T-helper 1 cell treated with Interleukin-12 subunit alpha and Interleukin-12 subunit beta and Interleukin-4 antibody, amounts not matched to agents 30 μg/mL and 1 μg/mL, for 36 hours (primary cell): ENCODE data around the gene PCARE.

Experiments used
- H3K27ac Mint-ChIP-seq: one replicate; pipeline ENCODE4 v1.8.0; 2021; ENCODE audit warnings: mild to moderate bottlenecking, mixed read lengths
- H3K27me3 Mint-ChIP-seq: one replicate; pipeline ENCODE4 v1.8.0; 2021; ENCODE audit warnings: low read depth, mixed read lengths
- H3K36me3 Mint-ChIP-seq: one replicate; pipeline ENCODE4 v1.8.0; 2021; ENCODE audit warnings: low read depth, mixed read lengths
- H3K4me1 Mint-ChIP-seq: one replicate; pipeline ENCODE4 v1.8.0; 2021; ENCODE audit warnings: low read depth, mixed read lengths
- H3K4me3 Mint-ChIP-seq: one replicate; pipeline ENCODE4 v1.8.0; 2021; ENCODE audit warnings: mild to moderate bottlenecking, moderate library complexity, mixed read lengths
- H3K9me3 Mint-ChIP-seq: one replicate; pipeline ENCODE4 v1.8.0; 2021; ENCODE audit warnings: mixed read lengths

PCARE gene

DNA sequence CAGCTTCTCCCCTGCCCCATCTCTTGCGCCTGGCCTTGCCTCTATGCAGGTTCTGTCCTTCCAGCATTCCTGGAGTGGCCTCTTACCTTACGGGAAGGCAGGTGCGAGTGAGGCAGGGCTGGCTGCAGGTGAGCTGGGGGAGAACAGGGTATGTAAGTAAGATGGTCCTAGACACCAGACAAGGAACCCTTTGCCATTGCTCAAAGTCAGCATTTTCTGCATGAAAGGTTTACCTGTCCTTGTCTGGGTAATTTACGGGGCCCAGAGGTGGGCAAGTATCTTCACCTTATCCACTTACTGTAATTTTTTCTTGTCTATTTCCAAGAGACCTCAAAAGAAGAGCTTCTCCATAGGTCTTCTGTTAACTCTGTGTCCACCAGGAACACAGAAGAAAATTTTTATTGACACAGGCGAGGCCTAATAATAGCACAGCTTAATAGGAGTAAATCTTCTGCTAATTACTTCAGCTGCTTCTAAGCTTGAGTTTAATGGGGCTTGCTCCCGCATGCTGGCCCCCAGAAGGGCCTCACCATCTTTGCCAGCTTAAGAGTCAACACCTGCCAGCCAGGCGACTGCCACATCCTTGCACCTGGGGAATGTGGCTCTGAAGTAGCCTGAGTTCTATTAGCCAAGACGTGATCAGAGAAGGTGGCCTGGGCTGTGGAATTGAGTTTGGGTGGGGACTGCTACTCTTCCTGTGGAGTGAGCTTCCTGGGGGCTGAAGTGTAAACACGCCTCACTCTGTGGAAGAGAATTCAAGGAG lies 27.1 kb downstream of the PCARE start:
- Mint-ChIP-seq H3K4me1 (no peaks in the 10 kb centered on the region), H3K9me3 (no peaks in the 10 kb centered on the region), H3K27ac (no peak overlapping the region), H3K36me3 (no peaks in the 10 kb centered on the region), H3K27me3 (no peaks in the 10 kb centered on the region), H3K4me3 (no peak overlapping the region)

DNA sequence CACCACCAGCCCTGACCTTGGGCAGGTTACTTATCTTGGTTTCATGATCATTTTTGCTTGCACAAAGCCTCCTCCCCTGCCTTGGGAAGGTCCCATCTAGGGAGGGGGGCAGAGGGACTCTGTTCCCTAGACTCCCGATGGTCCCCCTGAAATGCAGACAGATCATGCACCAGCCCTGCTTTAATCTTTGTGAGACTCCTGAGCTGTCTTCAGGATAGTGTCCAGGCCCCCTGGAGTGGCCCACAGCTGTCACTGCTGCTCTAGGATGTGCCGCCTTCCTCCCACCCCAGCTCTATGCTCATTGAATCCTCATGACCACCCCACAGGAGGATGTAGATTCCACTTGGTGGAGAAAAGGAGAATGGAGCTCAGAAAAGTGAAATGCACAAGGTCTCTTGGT lies 28.0 kb downstream of the PCARE start:
- Mint-ChIP-seq H3K27me3 (no peaks in the 10 kb centered on the region), H3K4me3 (no peak overlapping the region), H3K36me3 (no peaks in the 10 kb centered on the region), H3K9me3 (no peaks in the 10 kb centered on the region), H3K27ac (no peak overlapping the region), H3K4me1 (no peaks in the 10 kb centered on the region)

- H3K36me3 Mint-ChIP-seq, result no peaks in the 10 kb centered on the region
- H3K4me1 Mint-ChIP-seq, result no peaks in the 10 kb centered on the region
- H3K27ac Mint-ChIP-seq, result no peak overlapping the region
- no peaks in the 10 kb centered on the region for H3K9me3 Mint-ChIP-seq
- no peaks in the 10 kb centered on the region for H3K27me3 Mint-ChIP-seq
- no peak overlapping the region for H3K4me3 Mint-ChIP-seq
Measured at GRCh38 chr2:29044459-29044858, 29.9 kb downstream of the PCARE start.

DNA sequence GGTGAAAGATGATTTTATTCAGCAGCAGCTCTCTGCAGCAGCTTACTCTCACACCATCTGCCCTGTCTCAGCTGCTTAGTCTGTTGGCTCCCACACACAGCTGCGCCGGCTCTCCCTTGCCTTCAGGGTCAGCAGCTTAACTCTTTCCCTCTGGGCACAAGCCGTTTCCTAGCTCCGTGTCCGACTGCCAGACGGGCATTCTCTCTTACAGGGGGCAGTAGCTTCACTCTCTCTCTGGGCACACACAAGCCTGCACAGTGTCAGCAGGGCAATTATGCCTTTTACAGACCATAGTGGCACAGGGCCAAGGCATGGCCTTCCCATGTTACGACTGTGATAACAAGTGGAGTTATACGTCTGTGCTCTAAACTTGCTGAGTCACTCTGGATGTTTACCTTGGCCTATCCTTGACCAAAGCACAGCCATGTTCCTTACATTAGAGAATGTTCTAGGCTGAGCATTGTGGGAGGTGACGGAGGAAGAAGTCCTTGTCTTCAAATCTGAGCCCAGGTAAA lies 31.7 kb downstream of the PCARE start:
- H3K27me3 Mint-ChIP-seq, result no peaks in the 10 kb centered on the region
- H3K4me3 Mint-ChIP-seq, result no peak overlapping the region
- H3K27ac Mint-ChIP-seq, result no peak overlapping the region
- no peaks in the 10 kb centered on the region for H3K36me3 Mint-ChIP-seq
- H3K4me1 Mint-ChIP-seq, result no peaks in the 10 kb centered on the region
- H3K9me3 Mint-ChIP-seq, result no peaks in the 10 kb centered on the region

DNA sequence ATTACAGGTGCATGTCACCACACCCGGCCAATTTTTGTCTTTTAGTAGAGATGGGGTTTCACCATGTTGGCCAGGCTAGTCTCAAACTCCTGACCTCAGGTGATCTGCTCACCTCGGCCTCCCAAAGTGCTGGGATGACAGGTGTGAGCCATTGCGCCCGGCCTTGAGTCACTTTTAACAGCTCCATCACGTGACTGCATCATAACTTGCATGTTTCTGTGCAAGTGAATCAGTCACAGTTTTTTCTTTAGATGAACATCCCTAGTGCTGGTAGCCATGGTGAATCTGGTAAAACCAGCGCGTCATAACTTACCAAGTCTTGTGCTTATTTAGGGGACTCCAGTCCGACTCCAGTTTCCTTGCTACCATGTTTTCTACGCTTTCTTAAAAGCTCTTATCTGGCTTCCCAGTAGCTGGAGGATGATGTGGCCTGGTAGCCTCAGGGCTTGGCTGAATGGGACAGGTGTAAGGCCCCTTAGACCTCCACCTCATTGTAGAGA lies 33.1 kb downstream of the PCARE start:
- no peaks in the 10 kb centered on the region for H3K27me3 Mint-ChIP-seq
- H3K9me3 Mint-ChIP-seq, result no peaks in the 10 kb centered on the region
- no peak overlapping the region for H3K4me3 Mint-ChIP-seq
- peaks cover 4% of the 10 kb centered on the region for H3K36me3 Mint-ChIP-seq
- H3K4me1 Mint-ChIP-seq, result no peaks in the 10 kb centered on the region
- H3K27ac Mint-ChIP-seq, result no peak overlapping the region

DNA sequence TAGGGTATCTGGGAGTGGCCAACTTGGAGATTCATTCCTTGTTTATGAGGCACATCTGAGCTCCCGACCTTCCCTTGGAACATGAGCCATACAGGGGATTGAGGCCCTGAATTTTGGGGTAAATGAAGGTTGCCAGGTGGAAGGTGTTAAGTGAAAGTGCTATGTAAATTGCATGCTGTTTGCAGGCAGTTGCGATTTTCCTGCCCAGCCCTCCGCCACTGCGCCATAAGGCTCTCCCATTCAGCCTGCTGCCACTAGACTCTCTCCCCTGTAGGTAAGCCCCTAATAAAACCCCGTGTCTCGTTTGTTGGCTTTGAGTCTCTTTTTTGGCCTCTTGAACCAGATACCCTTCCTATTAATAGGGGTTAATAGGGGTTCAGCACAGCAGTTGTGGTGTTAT lies 33.8 kb downstream of the PCARE start:
- H3K4me1 Mint-ChIP-seq, result peaks cover 3% of the 10 kb centered on the region
- peaks cover 4% of the 10 kb centered on the region for H3K36me3 Mint-ChIP-seq
- H3K27ac Mint-ChIP-seq, result no peak overlapping the region
- no peaks in the 10 kb centered on the region for H3K9me3 Mint-ChIP-seq
- no peak overlapping the region for H3K4me3 Mint-ChIP-seq
- no peaks in the 10 kb centered on the region for H3K27me3 Mint-ChIP-seq

DNA sequence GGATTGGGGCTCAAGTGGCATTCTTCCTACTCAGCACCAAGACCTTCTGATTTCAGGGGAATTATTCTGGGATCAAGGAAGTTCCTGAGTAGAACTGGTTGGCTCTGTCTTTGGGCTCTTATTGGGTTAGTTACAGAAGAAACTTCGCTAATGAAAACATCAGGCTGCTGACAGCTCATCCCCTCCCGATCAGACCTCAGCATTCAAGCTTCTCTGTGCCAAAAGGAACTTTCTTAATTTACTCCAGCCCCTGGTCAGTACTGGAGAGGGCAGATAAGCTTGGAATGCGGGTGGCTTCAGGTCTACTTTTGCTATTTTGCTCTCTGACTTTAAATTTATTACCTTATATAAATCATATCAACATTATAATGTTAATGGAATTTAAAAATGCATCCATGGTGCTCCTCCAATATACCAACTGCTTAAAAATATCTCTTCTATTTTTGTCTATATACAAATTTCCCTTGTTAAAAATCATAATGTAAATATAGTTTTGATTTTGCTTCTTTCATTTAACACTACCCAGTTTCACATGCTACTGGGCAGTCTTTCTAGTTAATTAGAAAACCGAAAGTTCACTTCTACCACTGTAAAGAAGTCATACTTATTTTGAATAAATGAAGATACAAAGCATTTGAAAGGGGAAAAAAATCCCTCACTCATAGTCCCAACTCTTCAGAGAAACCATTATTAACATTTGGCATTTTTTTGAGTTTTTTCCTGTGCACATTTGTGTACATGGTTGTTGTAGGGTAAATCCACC lies 34.4 kb downstream of the PCARE start:
- H3K27ac Mint-ChIP-seq, result no peak overlapping the region
- no peaks in the 10 kb centered on the region for H3K9me3 Mint-ChIP-seq
- H3K36me3 Mint-ChIP-seq, result peaks cover 4% of the 10 kb centered on the region
- H3K4me3 Mint-ChIP-seq, result no peak overlapping the region
- peaks cover 3% of the 10 kb centered on the region for H3K4me1 Mint-ChIP-seq
- H3K27me3 Mint-ChIP-seq, result no peaks in the 10 kb centered on the region

DNA sequence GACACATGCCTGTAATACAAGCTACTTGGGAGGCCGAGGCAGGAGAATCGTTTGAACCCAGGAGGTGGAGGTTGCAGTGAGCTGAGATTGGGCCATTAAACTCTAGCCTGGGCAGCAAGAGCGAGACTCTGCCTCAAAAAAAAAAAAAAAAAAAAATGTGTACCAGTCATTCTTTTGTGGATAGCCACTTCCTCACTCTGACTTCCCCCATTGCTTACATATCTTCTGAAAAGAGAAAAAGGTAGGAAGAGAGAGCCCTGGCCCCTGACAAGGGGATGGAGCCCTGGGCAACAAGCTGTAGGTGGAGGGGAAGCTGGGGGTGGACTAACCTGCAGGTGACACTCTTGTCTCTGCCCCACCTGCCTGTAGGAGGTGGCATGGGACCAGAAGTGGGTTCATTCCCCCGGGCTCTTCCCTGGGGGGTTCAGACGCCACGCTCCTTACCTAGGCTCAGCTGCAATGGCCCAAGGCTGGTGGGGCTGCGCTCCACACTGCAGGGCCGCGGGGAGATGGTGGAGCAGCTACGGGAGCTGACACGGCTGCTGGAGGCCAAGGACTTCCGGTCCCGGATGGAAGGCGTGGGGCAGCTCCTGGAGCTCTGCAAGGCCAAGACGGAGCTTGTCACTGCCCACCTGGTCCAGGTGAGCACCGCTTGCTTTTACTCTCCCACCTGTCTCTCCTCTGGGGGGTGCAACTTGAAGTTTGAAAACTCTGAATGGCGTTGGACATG lies 39.1 kb downstream of the PCARE start:
- H3K27ac Mint-ChIP-seq, result no peak overlapping the region
- peaks cover 13% of the 10 kb centered on the region for H3K4me1 Mint-ChIP-seq
- no peaks in the 10 kb centered on the region for H3K9me3 Mint-ChIP-seq
- peaks cover 7% of the 10 kb centered on the region for H3K36me3 Mint-ChIP-seq
- no peak overlapping the region for H3K4me3 Mint-ChIP-seq
- H3K27me3 Mint-ChIP-seq, result no peaks in the 10 kb centered on the region

DNA sequence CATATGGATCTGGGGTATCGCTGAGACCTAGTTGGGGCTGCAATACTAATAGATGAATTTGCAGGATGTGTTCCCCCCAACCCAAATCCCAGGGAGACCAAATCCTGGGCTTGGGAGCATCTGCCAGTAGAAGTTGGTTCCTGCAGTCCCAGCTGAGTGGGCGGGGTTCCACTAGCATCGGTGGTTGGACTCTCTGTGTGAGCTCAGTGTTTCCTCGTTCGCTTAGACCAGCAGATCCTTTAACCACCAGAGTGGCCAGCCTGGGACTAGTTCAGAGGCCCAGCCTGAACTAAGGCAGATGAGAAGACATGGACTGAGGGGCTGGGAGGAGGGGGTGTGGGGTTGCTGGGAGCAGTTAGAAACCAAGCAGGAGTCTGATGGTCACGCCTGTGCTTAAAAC lies 40.7 kb downstream of the PCARE start:
- Mint-ChIP-seq H3K27me3 (no peaks in the 10 kb centered on the region), H3K36me3 (peaks cover 7% of the 10 kb centered on the region), H3K4me1 (peaks cover 13% of the 10 kb centered on the region), H3K27ac (no peak overlapping the region), H3K9me3 (no peaks in the 10 kb centered on the region), H3K4me3 (no peak overlapping the region)

- peaks cover 7% of the 10 kb centered on the region for H3K36me3 Mint-ChIP-seq
Measured at GRCh38 chr2:29033172-29033571, 41.2 kb downstream of the PCARE start.

GRCh38 chr2:29032189-29032588 lies 42.1 kb downstream of the PCARE start:
- Mint-ChIP-seq H3K36me3 (peaks cover 7% of the 10 kb centered on the region), H3K4me3 (no peak overlapping the region), H3K27me3 (no peaks in the 10 kb centered on the region), H3K27ac (no peak overlapping the region), H3K4me1 (peaks cover 13% of the 10 kb centered on the region), H3K9me3 (no peaks in the 10 kb centered on the region)

More at GRCh38 chr2:29033172-29033571, 41.2 kb downstream of the PCARE start:
- Mint-ChIP-seq H3K4me3 (no peak overlapping the region), H3K27ac (no peak overlapping the region), H3K27me3 (no peaks in the 10 kb centered on the region), H3K9me3 (no peaks in the 10 kb centered on the region), H3K4me1 (peaks cover 13% of the 10 kb centered on the region)

GRCh38 chr2:29031046-29031445 lies 43.3 kb downstream of the PCARE start:
- no peaks in the 10 kb centered on the region for H3K27me3 Mint-ChIP-seq
- H3K4me3 Mint-ChIP-seq, result no peak overlapping the region
- H3K27ac Mint-ChIP-seq, result no peak overlapping the region
- peaks cover 3% of the 10 kb centered on the region for H3K36me3 Mint-ChIP-seq
- H3K4me1 Mint-ChIP-seq, result peaks cover 13% of the 10 kb centered on the region
- no peaks in the 10 kb centered on the region for H3K9me3 Mint-ChIP-seq

GRCh38 chr2:29025711-29026110 lies 48.6 kb downstream of the PCARE start:
- Mint-ChIP-seq H3K27me3 (no peaks in the 10 kb centered on the region), H3K36me3 (peaks cover 2% of the 10 kb centered on the region), H3K4me1 (no peaks in the 10 kb centered on the region), H3K9me3 (no peaks in the 10 kb centered on the region), H3K27ac (no peak overlapping the region), H3K4me3 (no peak overlapping the region)

- H3K27ac Mint-ChIP-seq, result no peak overlapping the region
- H3K4me1 Mint-ChIP-seq, result peaks cover 4% of the 10 kb centered on the region
- H3K9me3 Mint-ChIP-seq, result no peaks in the 10 kb centered on the region
- no peaks in the 10 kb centered on the region for H3K27me3 Mint-ChIP-seq
- H3K4me3 Mint-ChIP-seq, result no peak overlapping the region
- peaks cover 2% of the 10 kb centered on the region for H3K36me3 Mint-ChIP-seq
Measured at GRCh38 chr2:29024882-29025430, 49.4 kb downstream of the PCARE start.
